Left hindlimb (tissue), 1 donor: ENCODE results near the gene TMEFF2.

Experiments
- DNase-seq: peaks from one replicate; pipeline ENCODE4 v3.0.0-alpha.2; 2018

The TMEFF2 gene, protein sequence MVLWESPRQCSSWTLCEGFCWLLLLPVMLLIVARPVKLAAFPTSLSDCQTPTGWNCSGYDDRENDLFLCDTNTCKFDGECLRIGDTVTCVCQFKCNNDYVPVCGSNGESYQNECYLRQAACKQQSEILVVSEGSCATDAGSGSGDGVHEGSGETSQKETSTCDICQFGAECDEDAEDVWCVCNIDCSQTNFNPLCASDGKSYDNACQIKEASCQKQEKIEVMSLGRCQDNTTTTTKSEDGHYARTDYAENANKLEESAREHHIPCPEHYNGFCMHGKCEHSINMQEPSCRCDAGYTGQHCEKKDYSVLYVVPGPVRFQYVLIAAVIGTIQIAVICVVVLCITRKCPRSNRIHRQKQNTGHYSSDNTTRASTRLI

DNA sequence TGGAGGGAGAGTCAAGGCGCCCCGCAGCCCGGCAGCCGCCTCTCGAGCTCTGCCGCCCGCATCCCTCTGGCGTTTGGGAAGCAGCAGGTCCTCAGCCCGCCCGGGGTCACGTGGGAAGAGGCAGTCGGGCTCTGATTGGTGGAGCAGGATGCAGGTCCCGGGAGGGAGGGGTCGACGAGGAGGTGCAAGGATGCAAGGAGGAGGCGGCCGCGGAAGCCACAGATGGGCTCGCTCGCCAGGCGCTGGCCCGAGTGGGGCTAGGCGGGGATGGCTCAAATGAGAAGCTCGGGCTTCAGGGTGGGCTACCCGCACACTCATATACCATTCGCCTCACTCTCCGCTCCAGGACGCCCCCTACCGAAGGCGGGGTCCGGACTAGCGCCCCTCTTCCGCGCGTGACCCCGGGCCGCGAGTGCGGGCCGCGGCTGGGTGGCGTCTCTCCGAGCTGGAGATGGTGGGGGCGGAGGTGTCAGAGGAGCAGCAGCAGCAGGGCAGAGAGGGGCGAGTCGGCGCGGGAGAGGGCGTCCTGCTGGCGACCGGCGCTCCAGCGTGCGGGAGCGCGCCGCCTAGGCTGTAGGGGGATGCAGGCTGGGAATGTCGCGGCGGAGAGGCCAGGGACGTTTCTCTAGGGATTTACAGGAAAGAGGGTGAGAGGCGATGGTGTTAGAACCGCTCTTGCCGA is at the start of gene TMEFF2:
TMEFF2 (minus strand) TSS at position 68 of the 682 bp plus-strand sequence. CDS start 409 bp downstream, outside the sequence.
- DNase-seq = peak; percentile 90

GRCh38 chr2:192243488-192243887 is 48.8 kb upstream of the TMEFF2 start:
- no peak for DNase-seq

GRCh38 chr2:192236136-192236535 is 41.4 kb upstream of the TMEFF2 start:
- no peak for DNase-seq

DNA sequence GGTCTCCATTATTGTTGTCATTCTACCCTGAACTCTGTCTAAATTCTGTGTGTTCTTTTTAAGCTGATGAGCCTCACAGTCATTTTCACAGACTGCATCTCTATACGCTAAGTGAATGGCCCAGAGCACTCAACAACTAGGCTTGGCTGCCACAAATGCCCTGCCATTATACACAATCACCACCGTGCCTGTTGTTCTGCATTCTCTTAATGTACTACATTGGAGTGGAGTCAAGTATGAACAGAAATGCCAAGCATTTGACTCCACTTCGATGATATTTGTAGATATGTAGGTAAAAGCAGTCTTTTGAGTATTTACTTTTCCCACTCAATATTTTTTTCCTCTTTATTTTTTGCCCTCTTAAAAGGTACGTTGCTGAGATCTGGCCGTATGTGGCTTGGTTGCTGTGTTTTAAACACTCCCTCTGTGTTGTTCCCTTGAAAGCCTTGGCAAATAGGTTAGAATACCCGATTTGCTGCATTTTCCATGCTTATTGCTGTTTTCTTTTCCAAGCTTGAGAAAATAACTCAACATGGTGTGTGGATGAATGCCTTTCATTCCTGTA is 36.2 kb upstream of the TMEFF2 start:
- DNase-seq = no peak

GRCh38 chr2:192228685-192229084 is 34.0 kb upstream of the TMEFF2 start:
- DNase-seq = no peak

- no peak for DNase-seq
Measured at GRCh38 chr2:192218970-192219369, 24.2 kb upstream of the TMEFF2 start.

DNA sequence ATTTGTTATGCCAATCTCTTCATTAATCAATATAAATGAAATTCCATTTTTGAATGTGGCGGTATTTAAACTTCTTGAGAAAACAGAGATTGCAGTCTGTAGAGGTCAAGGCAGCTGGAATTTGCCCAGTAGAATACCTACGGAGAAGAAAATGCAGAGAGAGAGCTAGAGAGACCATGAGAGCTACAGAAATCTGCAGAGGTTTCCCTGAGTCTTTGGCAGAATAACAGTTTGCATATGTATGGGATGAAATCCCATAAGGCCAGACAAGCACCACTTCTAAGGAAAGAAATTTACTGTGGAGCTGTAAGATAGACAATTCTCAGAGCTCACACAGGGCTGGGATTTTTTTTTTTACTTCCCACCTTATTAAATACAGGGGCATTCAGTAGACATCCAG is 23.6 kb upstream of the TMEFF2 start:
- no peak for DNase-seq

GRCh38 chr2:192216336-192216735 is 21.6 kb upstream of the TMEFF2 start:
- DNase-seq = no peak

DNA sequence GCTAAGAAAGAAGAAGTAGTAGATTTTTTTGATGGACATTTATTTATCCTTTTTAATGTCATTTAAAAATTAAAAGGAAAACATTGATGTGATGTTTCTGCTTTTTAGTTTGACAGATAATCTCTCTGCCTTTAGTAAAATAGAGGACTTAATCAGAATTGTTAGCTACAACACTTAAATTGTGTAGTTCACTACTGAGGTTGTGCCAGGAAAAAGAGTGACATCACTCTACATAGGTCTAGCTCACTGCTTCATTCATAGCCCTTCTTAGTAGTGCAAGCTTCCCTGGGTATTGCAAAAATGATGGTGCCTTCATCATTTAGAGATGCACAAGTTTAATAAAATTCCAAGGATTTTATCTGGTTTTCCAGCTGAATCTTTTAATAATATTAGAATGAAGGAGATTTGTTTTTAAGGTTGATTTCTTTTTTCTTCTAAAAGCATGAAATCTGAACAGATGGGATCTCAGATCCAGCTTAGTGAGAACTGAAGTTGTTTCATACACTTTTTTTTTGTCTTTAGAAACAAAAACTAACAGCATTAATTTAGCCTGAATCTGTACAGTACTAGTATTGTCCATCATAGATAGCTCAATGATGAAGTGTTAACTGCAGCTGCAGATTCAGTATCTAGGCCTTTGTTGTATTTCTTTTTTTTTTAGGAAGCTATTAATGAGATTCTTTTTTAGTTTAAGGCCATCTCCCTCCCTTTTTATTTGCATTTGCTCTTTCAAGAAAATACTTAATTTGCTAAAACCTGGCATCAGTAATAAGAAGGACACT is 20.6 kb upstream of the TMEFF2 start:
- DNase-seq = no peak

DNA sequence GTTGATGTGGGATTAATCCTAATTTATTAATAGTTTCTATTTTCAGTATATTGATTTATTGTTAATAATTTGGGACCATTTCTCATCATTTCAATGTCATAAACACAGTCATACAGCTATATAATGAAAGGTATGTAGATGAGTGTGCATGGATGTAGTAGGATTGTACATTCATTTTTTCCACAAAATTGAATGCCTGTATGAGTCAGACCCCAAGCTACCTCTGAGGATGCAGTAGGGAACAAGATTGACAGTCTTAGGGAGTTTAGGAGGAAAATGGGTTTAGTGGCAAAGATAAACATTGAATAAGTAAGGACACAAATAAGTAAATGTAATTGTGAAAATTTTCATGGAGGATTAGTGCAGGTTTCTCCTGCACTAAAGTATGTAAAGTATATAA is 14.1 kb upstream of the TMEFF2 start:
- DNase-seq = no peak

GRCh38 chr2:192206399-192206798 is 11.7 kb upstream of the TMEFF2 start:
- no peak for DNase-seq

- DNase-seq = no peak
Measured at GRCh38 chr2:192203876-192204275, 9.1 kb upstream of the TMEFF2 start.

DNA sequence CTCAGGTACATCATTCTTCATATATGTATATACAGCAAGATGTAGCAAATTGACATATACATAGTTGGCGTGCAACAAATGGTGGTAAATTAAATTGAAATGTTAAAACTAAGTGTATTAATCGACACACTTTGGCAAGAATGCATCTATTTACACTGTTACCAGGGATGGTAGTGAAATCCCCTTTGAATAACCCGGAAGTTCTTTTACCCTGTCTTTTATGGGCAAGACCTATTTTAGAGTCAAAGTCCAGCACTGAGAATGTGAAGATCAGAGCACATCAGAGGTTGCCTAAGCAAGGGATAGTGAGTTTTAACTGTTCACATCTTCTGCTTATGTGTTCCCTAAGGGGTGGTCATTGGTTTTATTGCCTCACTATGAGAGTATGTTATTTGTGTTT is 7.6 kb upstream of the TMEFF2 start:
- DNase-seq = no peak

DNA sequence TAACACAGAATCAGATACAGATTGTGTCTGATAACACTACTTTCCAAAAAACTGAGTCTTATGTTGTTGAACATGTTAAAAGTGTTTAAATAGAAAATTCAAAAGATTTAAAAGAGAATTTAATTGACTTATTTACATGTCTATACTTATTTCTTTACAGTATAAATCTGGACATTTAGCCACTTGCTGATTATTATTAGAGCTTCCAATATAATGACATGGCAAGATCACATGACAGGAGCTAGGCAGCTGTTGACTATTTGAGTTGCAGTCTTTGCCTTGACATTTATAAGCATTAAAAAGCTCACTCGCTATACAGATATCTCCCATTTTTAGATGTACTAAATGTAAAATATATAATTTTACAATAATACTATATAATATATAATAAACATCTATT is 6.4 kb upstream of the TMEFF2 start:
- no peak for DNase-seq

DNA sequence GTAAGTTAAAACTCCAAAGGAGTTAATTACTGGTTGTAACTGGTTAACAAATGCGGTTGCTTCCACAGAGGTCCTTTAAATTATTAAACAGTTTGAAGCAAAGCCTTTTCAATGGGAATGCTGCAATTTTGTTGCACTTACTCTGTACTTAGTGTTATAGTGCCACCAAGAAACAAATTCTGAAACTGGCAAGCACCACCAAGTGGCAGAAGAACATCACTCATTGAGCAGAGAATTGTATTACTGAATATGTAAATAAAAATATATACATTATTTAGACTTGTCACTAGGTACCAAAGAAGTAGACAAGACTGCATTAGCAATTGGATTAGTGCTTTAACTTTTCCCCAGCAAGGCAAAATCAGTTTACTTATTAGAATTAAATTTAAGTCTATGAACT is 2.6 kb upstream of the TMEFF2 start:
- no peak for DNase-seq

GRCh38 chr2:192196421-192197194 is 1.9 kb upstream of the TMEFF2 start:
- no peak for DNase-seq

- DNase-seq = peak; percentile 47
Measured at GRCh38 chr2:192195548-192196418, 1.1 kb upstream of the TMEFF2 start.

- no peak for DNase-seq
Measured at GRCh38 chr2:192194265-192194865, 368 bp downstream of the TMEFF2 start.

DNA sequence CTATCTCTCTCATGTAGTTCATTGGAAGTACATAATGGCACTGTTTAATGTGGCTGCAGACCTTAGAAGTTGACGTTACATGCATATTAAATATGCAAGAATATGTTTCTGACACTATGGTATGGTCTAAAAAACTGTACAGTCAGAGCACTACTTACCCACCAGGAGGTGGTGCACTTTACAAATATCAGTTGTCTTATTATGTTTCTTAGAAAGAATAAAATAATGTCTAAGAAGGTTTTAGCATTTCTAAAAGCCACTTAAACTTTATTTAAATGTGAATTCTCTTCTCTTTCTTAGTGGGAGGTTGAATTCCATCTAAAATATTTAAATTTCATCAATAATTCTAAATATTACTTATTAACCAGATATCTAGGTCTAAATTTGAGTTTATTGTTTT is 4.3 kb downstream of the TMEFF2 start:
- DNase-seq = no peak

DNA sequence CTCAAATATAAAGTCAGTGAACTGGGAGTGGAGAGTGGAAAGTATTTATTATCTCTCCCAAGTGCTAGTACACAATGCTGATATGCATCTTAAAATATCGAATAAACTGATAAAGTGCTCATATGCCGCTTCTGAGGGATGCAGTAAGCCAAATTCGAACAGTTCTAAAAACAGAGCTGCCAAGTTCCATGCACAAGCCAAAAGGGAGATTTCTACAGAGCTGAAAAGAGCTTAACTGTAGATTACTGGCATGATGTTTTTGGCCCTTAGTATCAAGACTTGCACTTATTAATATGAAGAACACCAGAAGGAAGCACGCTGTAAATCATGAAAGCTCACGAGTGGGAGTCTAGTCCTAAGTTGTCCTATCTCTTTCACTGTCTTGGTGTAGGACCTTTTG is 7.9 kb downstream of the TMEFF2 start:
- DNase-seq = no peak

GRCh38 chr2:192184349-192184748 is 10.4 kb downstream of the TMEFF2 start:
- DNase-seq = no peak
